PC-9 (cell line): ENCODE data around the gene FBXO34. TPM values are rescaled to one million over a fixed set of nuclear protein-coding genes. Genes with fewer than 3 reads are reported as not detected.
A peak's percentile ranks its signal among the peaks of the same experiment; 100 is the strongest.

Source experiments
- BruUV-seq: library from RNA; stranded (reverse); fragments of 400-500 nt; replicated peaks from 2 replicates; lab custom pipeline; 2021; lab: Mats Ljungman, UMichigan
- CTCF ChIA-PET: fragments of 300-600 bp; sonication (Branson Sonifier 250); formaldehyde crosslinking; loops from one replicate; lab custom pipeline; 2022; ENCODE audit warnings: antibody characterized with exemption; lab: Charles Lee
- POLR2A ChIA-PET: fragments of 300-600 bp; sonication (Branson Sonifier 250); formaldehyde crosslinking; loops from one replicate; lab custom pipeline; 2022; ENCODE audit warnings: antibody characterized with exemption; ENCODE audit not compliant: unreplicated experiment; lab: Charles Lee
- DNase-seq, 2 experiments: peaks; one replicate each; pipeline versions ENCODE4 v3.0.0 to v3.0.0-alpha.2; 2015 to 2022; ENCODE audit warnings: mixed read lengths in 1 of 2
- H2AFZ ChIP-seq: fragments of 200-600 bp; sonication (generic); 2 replicates; pipeline ENCODE4 v1.8.1; 2017; ENCODE audit warnings: antibody characterized with exemption
- H3F3A ChIP-seq: fragments of 200-600 bp; sonication (generic); 2 replicates; pipeline ENCODE4 v1.8.1; 2017; ENCODE audit warnings: antibody characterized with exemption, mild to moderate bottlenecking, low read depth; ENCODE audit not compliant: insufficient read depth
- H3K27ac ChIP-seq: fragments of 200-600 bp; sonication (generic); 2 replicates; pipeline ENCODE4 v1.6.1; 2016; ENCODE audit warnings: mixed run types
- H3K27me3 ChIP-seq: fragments of 200-600 bp; sonication (generic); 2 replicates; pipeline ENCODE4 v1.6.1; 2016; ENCODE audit warnings: low read depth, mixed run types; ENCODE audit not compliant: insufficient read depth
- H3K36me3 ChIP-seq: fragments of 200-600 bp; sonication (generic); 2 replicates; pipeline ENCODE4 v1.6.1; 2016; ENCODE audit warnings: low read depth, mixed run types
- H3K4me1 ChIP-seq: fragments of 200-600 bp; sonication (generic); replicated peaks from 2 replicates; pipeline ENCODE4 v1.6.1; 2016; ENCODE audit warnings: mixed run types; ENCODE audit not compliant: insufficient read depth
- H3K4me2 ChIP-seq: fragments of 200-600 bp; sonication (generic); 2 replicates; pipeline ENCODE4 v1.6.1; 2017; ENCODE audit warnings: mixed run types
- H3K4me3 ChIP-seq: fragments of 200-600 bp; sonication (generic); 2 replicates; pipeline ENCODE4 v1.6.1; 2016; ENCODE audit warnings: mixed run types
- H3K79me2 ChIP-seq: fragments of 200-600 bp; sonication (generic); 2 replicates; pipeline ENCODE4 v1.6.1; 2017; ENCODE audit warnings: low read depth, mixed run types
- H3K9me2 ChIP-seq: fragments of 200-600 bp; sonication (generic); 2 replicates; pipeline ENCODE4 v1.8.1; 2017; ENCODE audit warnings: mild to moderate bottlenecking; ENCODE audit not compliant: insufficient read depth
- H3K9me3 ChIP-seq: fragments of 200-600 bp; sonication (generic); 2 replicates; pipeline ENCODE4 v1.8.1; 2016; ENCODE audit warnings: low read depth; ENCODE audit not compliant: insufficient read depth
- H4K20me1 ChIP-seq: fragments of 200-600 bp; sonication (generic); 2 replicates; pipeline ENCODE4 v1.8.1; 2017; ENCODE audit not compliant: insufficient read depth
- CTCF ChIP-seq: fragments of 200-600 bp; sonication (generic); conservative IDR thresholded peaks from 2 replicates; pipeline ENCODE4 v1.6.1; 2017; ENCODE audit warnings: mixed run types, antibody characterized with exemption, mild to moderate bottlenecking, moderate library complexity
- EZH2 ChIP-seq: fragments of 200-600 bp; sonication (generic); IDR thresholded peaks from 2 replicates; pipeline ENCODE4 v1.8.0; 2017; ENCODE audit warnings: antibody characterized with exemption, low read depth
- intact Hi-C: fragments of 100-400 bp; cut with micrococcal nuclease; formaldehyde crosslinking; loops from one replicate; pipeline ENCODE4 v1.10.0; 2022; ENCODE audit not compliant: unreplicated experiment
- total RNA-seq: library from RNA; stranded (reverse); gene quantifications from 2 replicates; pipeline ENCODE4 v1.2.3, GENCODE V29; 2021

The FBXO34 gene
- total RNA-seq, 1 experiment from 2014 or later: 32.8 TPM

GRCh38 chr14:55384536-55384935 is 113.3 kb downstream of the FBXO34 start:
- 0 out of 2 replicates have a peak, but pooled peaks cover 13% of the 10 kb centered on the region for H3K4me1 ChIP-seq
- H3K27ac ChIP-seq: peak overlapping the region; percentile 70; the same call in 1 of the 2 replicates
- no TSS peak for BruUV-seq
- H3K27me3 ChIP-seq: no peaks in the 10 kb centered on the region
- H3F3A ChIP-seq: peaks cover 14% of the 10 kb centered on the region; the same call in 1 of the 2 replicates
- H3K9me3 ChIP-seq: no peaks in the 10 kb centered on the region
- H3K79me2 ChIP-seq: no peaks in the 10 kb centered on the region
- no peak overlapping the region for H3K4me3 ChIP-seq
- CTCF ChIA-PET: no interaction called here
- no peak for DNase-seq
- no peak overlapping the region for H3K4me2 ChIP-seq
- POLR2A ChIA-PET: interaction anchor here (0.7 kb wide), 1 partner anchor 1102 kb away, joined by 7 read pairs; no protein-coding TSS in a partner anchor
- intact Hi-C loops: no loop called here
- H4K20me1 ChIP-seq: 0 out of 2 replicates have a peak, but pooled peaks cover 4% of the 10 kb centered on the region
- peaks cover 8% of the 10 kb centered on the region; the same call in 1 of the 2 replicates for H3K36me3 ChIP-seq
- H2AFZ ChIP-seq: no peak overlapping the region
- no peaks in the 10 kb centered on the region for H3K9me2 ChIP-seq
- TF ChIP-seq EZH2: no peak
- TF ChIP-seq CTCF: no peak

GRCh38 chr14:55386037-55386808 is 115.0 kb downstream of the FBXO34 start:
- peak overlapping the region; percentile 70 for H3K27ac ChIP-seq
- H3K4me2 ChIP-seq: peak overlapping the region; percentile 23; the same call in 1 of the 2 replicates
- H3K36me3 ChIP-seq: peaks cover 12% of the 10 kb centered on the region; the same call in 1 of the 2 replicates
- TF ChIP-seq CTCF: no peak
- no peak for TF ChIP-seq EZH2
- no peaks in the 10 kb centered on the region for H3K9me3 ChIP-seq
- H2AFZ ChIP-seq: no peak overlapping the region
- intact Hi-C loops: no loop called here
- H3K79me2 ChIP-seq: no peaks in the 10 kb centered on the region
- 0 out of 2 replicates have a peak, but pooled peaks cover 9% of the 10 kb centered on the region for H3K4me1 ChIP-seq
- H3F3A ChIP-seq: peaks cover 14% of the 10 kb centered on the region; the same call in 1 of the 2 replicates
- H4K20me1 ChIP-seq: 0 out of 2 replicates have a peak, but pooled peaks cover 4% of the 10 kb centered on the region
- no peaks in the 10 kb centered on the region for H3K9me2 ChIP-seq
- H3K4me3 ChIP-seq: no peak overlapping the region
- ChIA-PET POLR2A (interaction anchor here (0.5 to 0.8 kb wide), 3 partner anchors 17 to 334 kb away, joined by 3 to 6 read pairs (median 6); no protein-coding TSS in a partner anchor), CTCF (interaction anchor here (0.5 kb wide), 1 partner anchor 11 kb away, joined by 6 read pairs; no protein-coding TSS in a partner anchor)
- DNase-seq: no peak
- no peaks in the 10 kb centered on the region for H3K27me3 ChIP-seq
- BruUV-seq: no TSS peak

- POLR2A ChIA-PET: no interaction called here
- no peaks in the 10 kb centered on the region for H3K9me3 ChIP-seq
- intact Hi-C loops: no loop called here
- BruUV-seq: no TSS peak
- peaks cover 14% of the 10 kb centered on the region; the same call in 1 of the 2 replicates for H3F3A ChIP-seq
- CTCF ChIA-PET: no interaction called here
- no peak overlapping the region for H3K27ac ChIP-seq
- DNase-seq: no peak
- no peak for TF ChIP-seq EZH2
- TF ChIP-seq CTCF: no peak
- no peaks in the 10 kb centered on the region for H3K9me2 ChIP-seq
- H3K27me3 ChIP-seq: no peaks in the 10 kb centered on the region
- 0 out of 2 replicates have a peak, but pooled peaks cover 6% of the 10 kb centered on the region for H3K4me1 ChIP-seq
- H3K4me2 ChIP-seq: no peak overlapping the region
- peaks cover 8% of the 10 kb centered on the region; the same call in 1 of the 2 replicates for H3K36me3 ChIP-seq
- no peaks in the 10 kb centered on the region for H3K79me2 ChIP-seq
- no peak overlapping the region for H3K4me3 ChIP-seq
- no peak overlapping the region for H2AFZ ChIP-seq
- 0 out of 2 replicates have a peak, but pooled peaks cover 4% of the 10 kb centered on the region for H4K20me1 ChIP-seq
Measured at GRCh38 chr14:55387121-55387520, 115.9 kb downstream of the FBXO34 start.
